Fibroblast of pulmonary artery (primary cell): ENCODE data around the gene CDCP2.

ENCODE experiments used
- DNase-seq: peaks from one replicate; pipeline ENCODE4 v3.0.0-alpha.2; 2010; ENCODE audit warnings: low read depth
- H3K4me3 ChIP-seq: replicated peaks from 2 replicates; pipeline ENCODE4 v1.5.1; 2011; ENCODE audit warnings: low read depth, mild to moderate bottlenecking, control low read depth, low read length, moderate library complexity
- TF ChIP-seq, protein P1 (sequence below): IDR thresholded peaks from 2 replicates; pipeline ENCODE4 v1.5.1; 2011; ENCODE audit warnings: mild to moderate bottlenecking, control low read depth, low read length, inconsistent platforms; ENCODE audit errors: missing control alignments

The CDCP2 gene

DNA sequence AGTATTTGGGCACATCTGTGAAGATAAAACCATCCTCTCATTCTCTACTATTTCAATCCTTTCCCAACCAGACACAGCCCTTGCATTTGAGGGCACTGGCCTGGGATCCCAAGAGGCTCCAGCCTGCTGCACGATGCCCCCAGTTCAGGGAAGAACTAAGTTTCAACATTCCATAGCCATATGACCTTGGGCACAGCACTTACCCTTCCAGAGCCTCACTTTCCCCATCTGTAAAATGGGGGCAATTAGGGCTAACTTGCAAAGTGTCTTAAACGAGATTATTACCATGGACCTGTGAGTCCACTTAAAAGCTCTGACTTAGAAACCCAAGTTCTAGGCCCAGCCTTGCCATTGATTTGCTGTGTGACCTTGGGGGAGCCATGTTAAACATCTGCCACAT lies 22.9 kb downstream of the CDCP2 start:
- DNase-seq = no peak
- TF ChIP-seq, protein P1, sequence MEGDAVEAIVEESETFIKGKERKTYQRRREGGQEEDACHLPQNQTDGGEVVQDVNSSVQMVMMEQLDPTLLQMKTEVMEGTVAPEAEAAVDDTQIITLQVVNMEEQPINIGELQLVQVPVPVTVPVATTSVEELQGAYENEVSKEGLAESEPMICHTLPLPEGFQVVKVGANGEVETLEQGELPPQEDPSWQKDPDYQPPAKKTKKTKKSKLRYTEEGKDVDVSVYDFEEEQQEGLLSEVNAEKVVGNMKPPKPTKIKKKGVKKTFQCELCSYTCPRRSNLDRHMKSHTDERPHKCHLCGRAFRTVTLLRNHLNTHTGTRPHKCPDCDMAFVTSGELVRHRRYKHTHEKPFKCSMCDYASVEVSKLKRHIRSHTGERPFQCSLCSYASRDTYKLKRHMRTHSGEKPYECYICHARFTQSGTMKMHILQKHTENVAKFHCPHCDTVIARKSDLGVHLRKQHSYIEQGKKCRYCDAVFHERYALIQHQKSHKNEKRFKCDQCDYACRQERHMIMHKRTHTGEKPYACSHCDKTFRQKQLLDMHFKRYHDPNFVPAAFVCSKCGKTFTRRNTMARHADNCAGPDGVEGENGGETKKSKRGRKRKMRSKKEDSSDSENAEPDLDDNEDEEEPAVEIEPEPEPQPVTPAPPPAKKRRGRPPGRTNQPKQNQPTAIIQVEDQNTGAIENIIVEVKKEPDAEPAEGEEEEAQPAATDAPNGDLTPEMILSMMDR = no peak
- H3K4me3 ChIP-seq = no peak overlapping the region

DNA sequence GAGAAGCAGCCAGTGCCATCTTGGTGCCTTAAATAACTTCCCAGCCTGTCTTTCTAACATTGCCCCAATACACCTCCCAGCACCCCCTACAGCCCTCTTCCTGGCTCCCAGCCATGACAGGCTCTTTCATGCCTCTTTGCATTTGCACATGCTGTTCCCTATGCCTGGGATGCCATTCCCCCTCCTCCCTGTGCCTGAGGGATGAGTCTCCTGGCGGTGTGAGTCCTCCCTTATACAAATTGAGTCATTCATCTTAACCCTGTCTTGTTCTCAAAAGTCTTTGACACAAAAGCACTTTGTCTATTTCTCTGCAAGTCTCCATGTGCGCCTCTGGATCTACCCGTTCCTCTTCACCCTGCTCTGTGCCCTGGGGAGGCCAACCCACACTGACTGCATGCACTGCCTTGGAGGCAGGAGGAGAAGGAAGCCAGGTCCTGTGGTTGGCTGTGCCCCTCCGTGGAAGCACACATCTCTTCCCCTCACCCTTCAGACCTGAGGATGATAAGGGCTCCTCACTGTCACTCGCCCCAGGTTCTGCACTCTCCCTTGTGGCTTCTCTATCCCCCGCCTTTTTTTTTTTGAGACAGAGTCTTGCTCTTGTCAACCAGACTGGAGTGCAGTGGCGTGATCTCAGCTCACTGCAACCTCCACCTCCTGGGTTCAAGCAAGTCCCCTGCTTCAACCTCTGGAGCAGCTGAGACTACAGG lies 25.1 kb downstream of the CDCP2 start:
- TF ChIP-seq, protein P1 = no peak
- no peak for DNase-seq
- H3K4me3 ChIP-seq = no peak overlapping the region

- TF ChIP-seq, protein P1 = no peak
- no peak overlapping the region for H3K4me3 ChIP-seq
- DNase-seq = peak; percentile 16
These were observed 26.5 kb downstream of the CDCP2 start for GRCh38 chr1:54126271-54126815.

DNA sequence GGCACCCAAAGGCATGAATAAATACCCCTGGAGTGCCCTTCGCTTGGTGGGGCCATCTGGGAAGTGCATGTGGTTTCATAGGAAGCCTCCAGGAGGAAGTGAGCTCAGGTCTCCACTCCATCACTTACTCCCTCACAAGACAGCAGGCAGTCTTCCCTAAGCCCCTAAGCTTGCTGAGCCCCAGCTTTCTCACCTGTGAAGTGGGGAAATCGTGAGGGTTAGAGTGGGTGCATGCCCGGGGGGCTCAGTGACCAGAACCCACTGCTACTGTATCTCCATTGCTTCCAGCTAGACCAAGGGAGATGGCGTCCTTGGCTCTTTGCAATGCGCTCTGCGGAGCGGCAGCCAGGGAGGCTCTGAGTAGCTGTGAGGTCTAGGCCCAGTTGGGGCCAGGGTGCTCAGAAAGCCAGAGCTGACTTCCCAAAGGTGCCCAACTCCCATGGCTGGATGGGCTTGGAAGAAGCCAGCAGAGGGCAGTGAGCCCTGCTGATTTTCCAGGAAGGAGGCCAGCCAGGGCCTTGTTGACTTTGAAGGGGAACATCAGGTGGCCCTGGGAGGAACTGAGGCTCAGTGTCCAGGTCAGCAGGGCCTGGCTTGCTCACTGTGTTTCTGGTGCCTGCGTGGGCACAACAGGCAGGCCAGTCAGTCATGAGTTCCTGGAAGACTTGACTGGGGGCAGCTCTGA lies 27.3 kb downstream of the CDCP2 start:
- TF ChIP-seq, protein P1 = peak; percentile 44

DNA sequence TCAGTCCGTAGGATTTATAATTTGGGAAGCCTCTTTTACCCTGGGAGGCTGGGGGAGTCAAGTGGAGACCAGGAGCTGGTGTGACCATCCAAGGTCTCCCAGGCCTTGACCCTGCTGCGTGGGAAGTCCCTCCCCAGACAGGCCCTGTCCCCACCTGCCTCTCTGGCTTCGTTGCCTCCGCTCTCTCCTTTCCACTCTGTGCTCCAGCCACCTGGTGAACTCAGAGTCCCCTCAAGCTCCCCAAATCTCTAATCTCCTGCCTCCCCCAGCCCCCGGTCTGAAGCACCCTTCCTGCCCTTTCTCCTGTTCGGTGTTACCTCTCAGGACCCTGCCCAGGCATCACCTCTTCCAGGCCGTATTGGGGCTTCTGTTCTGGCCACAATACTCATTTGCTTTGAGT lies 27.9 kb downstream of the CDCP2 start:
- H3K4me3 ChIP-seq = no peak overlapping the region
- TF ChIP-seq, protein P1 = no peak
- DNase-seq = no peak

More for the DNA sequence above, 27.3 kb downstream of the CDCP2 start:
- DNase-seq = peak; percentile 30
- no peak overlapping the region for H3K4me3 ChIP-seq

DNA sequence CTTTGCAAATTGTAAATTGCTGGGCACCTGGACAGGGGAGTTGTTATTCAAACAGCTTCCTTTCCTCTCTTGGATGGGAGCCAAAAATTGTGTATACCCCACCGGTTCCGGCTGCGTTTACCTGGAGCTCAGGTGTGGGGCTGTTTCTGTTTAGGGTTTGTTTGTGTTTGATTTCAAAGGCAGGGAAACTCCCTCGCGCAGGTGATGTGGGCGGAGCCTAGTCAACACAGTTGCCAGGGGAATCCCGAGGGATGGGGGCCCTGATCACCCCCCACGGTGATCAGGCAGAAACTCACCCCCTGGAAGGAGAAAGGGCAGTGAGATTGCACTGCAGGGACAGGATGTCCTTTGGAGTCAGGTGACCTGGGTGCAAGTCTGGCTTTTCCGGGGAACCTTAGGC lies 28.3 kb downstream of the CDCP2 start:
- no peak overlapping the region for H3K4me3 ChIP-seq
- DNase-seq = no peak
- TF ChIP-seq, protein P1 = no peak
